GM20431 (cell line): ENCODE measurements around the gene TRAPPC5.

Experiments used
- in situ Hi-C: fragments of 300-500 bp; cut with MseI, MboI; formaldehyde crosslinking; loops from one replicate; pipeline ENCODE4 v1.15.0; 2020; ENCODE audit warnings: low sequenced_read_pairs; ENCODE audit not compliant: unreplicated experiment

TRAPPC5 gene

DNA sequence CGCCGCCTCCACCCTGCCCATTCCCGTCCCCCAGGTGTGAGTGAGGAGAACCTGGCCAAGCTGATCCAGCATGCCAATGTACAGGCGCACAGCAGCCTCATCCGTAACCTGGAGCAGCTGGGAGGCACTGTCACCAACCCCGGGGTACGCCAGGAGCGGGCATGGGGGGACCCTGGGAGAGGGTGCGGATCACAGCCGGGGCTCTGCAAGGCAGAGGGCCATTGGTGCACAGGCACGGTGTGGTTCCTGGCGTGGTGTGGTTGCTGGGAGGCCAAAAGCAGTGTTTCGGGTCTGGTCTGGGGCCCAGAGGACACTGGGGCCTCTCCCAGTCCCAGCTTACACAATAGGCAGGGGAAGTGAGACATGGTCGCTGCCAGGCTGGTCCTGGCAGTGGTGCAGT is 35.5 kb upstream of the TRAPPC5 start:
- in situ Hi-C loops, result no loop called here

- in situ Hi-C loops, result no loop called here
Observed at GRCh38 chr19:7645656-7646425, 34.8 kb upstream of the TRAPPC5 start.

- in situ Hi-C loops, result no loop called here
Observed at GRCh38 chr19:7646426-7646700, 34.3 kb upstream of the TRAPPC5 start.

- in situ Hi-C loops, result no loop called here
Observed at GRCh38 chr19:7647156-7647555, 33.5 kb upstream of the TRAPPC5 start.

- in situ Hi-C loops, result no loop called here
Observed at GRCh38 chr19:7648265-7649014, 32.2 kb upstream of the TRAPPC5 start.

GRCh38 chr19:7650148-7650547 is 30.5 kb upstream of the TRAPPC5 start:
- in situ Hi-C loops, result no loop called here

DNA sequence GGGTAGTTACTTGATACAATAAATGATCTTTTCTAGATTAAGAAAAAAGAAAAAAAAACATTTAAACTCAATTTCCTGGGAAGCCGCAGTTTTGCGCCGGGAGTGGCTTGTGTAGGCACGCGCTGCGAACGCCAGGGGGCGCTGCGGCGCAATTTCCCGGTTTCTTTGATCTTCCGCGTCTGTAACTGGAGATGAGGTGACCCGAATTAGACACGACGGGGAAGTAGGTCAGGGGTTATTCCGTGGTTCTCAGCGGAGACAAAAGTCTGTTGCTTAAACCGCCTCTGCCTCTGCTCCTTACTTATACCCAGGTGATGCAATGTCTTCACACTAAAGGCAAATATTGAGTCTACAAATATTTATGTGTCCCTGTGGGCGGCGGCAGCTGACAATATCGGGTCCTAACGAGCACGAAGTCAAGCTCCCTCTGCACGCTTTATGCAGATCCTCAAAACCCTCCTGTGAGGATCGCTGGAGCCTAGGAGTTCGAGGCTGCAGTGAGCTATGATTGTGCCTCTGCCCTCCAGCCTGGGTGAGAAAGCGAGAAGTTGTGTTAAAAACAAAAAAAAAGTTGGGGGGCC is 28.5 kb upstream of the TRAPPC5 start:
- in situ Hi-C loops, result no loop called here

DNA sequence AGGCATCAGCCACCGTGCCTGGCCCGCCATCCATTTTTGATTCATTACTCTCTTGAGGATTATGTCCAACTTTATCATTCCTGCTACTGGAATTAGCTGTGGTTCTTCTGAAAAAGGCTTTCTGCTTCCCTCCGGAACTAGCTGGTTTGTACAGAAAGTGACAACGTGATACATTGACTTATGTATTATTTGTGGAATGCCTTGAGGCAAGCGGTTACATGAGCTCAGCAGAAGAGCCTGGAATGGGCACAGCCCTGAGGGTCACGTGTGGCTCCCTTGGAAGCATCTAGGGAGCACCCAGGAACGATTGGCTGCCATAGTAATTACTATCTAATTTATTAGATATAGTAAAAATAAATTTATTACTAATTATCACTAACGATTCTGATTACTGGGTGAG is 26.2 kb upstream of the TRAPPC5 start:
- in situ Hi-C loops, result no loop called here

- in situ Hi-C loops, result no loop called here
Observed at GRCh38 chr19:7655581-7655980, 25.1 kb upstream of the TRAPPC5 start.

DNA sequence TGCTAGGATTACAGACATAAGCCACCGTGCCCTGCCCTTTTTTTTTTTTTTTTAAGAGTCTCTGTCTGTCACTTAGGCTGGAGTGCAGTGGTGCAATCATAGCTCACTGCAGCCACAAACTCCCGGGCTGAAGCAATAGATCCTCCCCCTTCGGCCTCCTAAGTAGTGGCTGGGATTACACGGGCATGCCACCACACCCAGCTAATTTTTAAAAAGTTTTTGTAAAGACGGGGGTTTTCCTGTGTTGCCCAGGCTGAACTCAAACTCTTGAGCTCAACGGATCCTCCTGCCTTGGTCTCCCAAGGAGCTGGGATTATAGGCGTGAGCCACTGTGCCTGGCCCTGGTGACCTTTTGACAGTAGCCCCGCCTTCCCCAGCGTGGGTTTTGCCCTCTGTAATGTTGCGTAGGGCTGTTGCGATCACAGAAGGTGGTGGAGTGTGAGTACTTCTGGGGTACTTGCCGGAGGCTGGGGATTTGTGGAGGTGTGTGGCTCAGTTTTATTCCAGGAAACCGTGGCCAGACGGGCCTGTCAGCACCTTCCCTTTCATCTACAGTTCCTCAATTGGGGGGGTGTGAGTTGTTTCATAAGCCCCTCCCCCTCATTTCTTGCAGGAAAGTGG is 23.4 kb upstream of the TRAPPC5 start:
- in situ Hi-C loops, result no loop called here

DNA sequence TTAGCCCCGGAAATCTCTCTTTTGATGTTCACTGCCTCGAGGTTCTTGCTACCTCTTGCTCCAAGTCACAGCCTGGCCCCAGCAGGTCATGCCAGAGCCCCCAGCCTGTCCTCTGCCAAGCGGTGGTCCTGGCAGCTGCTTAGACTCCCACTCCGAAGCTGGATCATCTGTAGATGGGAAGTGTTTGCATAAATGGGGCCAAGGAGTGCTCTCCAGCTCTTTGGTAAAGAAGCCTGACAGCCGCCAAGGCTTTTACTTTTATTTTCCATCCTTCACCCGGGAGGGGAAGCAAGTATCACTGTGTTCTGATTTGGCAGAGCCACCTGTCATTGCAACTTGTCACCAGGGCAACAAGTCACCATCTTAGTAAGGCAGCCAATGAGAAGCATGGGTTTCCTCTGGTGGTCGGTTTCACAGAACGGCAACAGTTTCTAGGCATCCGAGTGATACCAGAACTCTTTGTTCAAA is 22.4 kb upstream of the TRAPPC5 start:
- in situ Hi-C loops, result no loop called here

- in situ Hi-C loops, result no loop called here
Observed at GRCh38 chr19:7661744-7662538, 18.7 kb upstream of the TRAPPC5 start.

- in situ Hi-C loops, result no loop called here
Observed at GRCh38 chr19:7662657-7663056, 18.0 kb upstream of the TRAPPC5 start.

- in situ Hi-C loops, result no loop called here
Observed at GRCh38 chr19:7663706-7664105, 16.9 kb upstream of the TRAPPC5 start.

DNA sequence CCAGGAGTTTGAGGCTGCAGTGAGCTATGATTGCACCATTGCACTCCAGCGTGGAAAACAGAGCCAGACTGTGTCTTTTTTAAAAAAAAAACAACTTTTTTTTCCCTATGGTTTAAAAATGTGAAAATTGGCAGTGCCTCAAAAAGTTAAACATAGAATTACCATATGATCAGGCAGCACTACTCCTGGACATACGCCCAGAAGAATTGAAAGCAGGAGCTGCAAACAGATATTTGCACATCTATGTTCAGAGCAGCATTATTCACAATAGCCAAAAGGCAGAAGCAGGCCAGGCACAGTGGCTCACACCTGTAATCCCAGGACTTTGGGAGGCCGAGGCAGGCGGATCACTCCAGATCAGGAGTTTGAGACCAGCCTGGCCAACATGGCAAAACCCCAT is 15.6 kb upstream of the TRAPPC5 start:
- in situ Hi-C loops, result no loop called here

DNA sequence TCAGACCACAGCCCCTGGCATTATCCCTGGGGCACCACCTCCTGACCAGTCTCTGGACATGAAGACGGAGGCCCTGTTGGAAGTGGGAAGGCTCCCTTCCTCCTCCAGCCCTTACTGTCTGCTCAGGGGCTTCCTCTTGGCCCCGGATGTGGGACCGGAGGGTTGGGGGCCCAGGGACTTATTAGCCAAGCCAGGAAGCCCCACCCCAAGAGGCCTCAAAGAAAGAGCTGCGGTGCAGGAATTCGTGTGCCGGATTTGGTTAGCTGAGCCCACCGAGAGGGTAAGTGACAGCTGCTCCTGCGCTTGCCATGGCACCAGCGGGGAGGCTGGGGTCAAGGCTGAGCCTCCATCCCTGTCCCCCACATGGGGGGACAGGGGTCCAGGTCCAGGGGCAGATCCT is 11.8 kb upstream of the TRAPPC5 start, which contains the start of gene RETN:
RETN (plus strand) TSS at position 208 of the 400 bp plus-strand sequence. CDS start 278 bp downstream, outside the sequence.
- in situ Hi-C loops, result no loop called here

GRCh38 chr19:7669641-7670040 is 11.0 kb upstream of the TRAPPC5 start:
- in situ Hi-C loops, result loop anchor here (10.0 kb wide), 1 partner anchor 135 kb away; no protein-coding TSS in a partner anchor

- in situ Hi-C loops, result loop anchor here (10.0 kb wide), 1 partner anchor 135 kb away; no protein-coding TSS in a partner anchor
Observed at GRCh38 chr19:7670150-7670783, 10.4 kb upstream of the TRAPPC5 start.

GRCh38 chr19:7670790-7671189 is 9.8 kb upstream of the TRAPPC5 start:
- in situ Hi-C loops, result loop anchor here (10.0 kb wide), 1 partner anchor 134 kb away; no protein-coding TSS in a partner anchor
